ENCODE measurements around the gene HSPA4.

The HSPA4 gene

DNA sequence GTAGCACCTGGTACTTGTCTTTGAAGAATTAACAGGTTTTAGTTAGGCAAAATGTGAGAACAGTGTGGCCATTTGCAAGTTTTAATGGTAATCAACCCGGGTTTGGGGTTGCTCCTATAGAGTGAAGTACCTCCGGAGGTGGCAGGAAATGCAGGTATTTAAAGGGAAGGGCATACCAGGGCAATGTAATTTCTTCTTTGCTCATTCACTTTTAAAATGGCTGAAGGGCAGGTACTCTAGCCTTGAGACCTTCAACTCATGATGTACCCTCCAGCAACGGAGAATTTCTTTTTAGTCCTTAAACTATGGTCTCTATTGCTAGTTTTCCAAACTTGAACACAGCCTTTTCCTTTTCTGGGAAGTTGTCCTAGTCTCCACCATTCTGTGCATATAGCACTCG is 1.3 kb upstream of the HSPA4 start:
- TF ChIP-seq, protein P1, sequence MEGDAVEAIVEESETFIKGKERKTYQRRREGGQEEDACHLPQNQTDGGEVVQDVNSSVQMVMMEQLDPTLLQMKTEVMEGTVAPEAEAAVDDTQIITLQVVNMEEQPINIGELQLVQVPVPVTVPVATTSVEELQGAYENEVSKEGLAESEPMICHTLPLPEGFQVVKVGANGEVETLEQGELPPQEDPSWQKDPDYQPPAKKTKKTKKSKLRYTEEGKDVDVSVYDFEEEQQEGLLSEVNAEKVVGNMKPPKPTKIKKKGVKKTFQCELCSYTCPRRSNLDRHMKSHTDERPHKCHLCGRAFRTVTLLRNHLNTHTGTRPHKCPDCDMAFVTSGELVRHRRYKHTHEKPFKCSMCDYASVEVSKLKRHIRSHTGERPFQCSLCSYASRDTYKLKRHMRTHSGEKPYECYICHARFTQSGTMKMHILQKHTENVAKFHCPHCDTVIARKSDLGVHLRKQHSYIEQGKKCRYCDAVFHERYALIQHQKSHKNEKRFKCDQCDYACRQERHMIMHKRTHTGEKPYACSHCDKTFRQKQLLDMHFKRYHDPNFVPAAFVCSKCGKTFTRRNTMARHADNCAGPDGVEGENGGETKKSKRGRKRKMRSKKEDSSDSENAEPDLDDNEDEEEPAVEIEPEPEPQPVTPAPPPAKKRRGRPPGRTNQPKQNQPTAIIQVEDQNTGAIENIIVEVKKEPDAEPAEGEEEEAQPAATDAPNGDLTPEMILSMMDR (IDR thresholded peaks at IDR 0.05) = no peak
- Histone ChIP-seq H3K4me1 (peaks cover 22% of the 10 kb centered on the region), H3K9me3 (ENCODE audit: control insufficient read depth, low read length) (no peaks in the 10 kb centered on the region)

DNA sequence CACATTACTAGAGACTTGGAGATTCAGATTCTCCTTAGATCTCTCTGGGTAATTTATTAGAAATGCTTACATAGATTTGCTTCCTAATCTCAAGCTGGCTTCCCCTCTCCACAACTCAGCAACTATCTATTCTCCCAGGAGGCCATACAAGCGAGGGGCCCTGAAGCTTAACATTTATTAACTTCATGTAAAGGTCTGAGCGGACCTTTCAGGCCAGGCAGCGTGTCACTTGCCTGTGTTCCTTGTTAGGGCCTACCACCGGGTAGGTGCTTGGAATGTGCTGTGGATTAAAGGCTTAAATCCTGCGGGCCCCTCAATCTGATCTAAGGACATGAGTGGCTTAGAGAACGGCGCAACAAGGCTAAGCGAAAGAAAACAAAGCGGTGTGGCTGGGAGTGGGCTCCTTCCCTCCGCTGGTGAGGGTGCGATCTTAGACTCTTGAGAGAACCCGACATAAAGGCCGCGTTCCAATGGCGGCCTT is 712 bp upstream of the HSPA4 start:
- H3K79me2 ChIP-seq = peaks cover 37% of the 10 kb centered on the region
- H2AFZ ChIP-seq = peak overlapping the region; percentile 89
- H3K4me3 ChIP-seq (ENCODE audit: low read depth, low read length) = peak overlapping the region; percentile 93
- TF ChIP-seq, protein P1 (IDR thresholded peaks at IDR 0.05) = no peak
- peak overlapping the region; percentile 73 for H3K4me2 ChIP-seq (ENCODE audit: low read length)
- H3K9me3 ChIP-seq (ENCODE audit: control insufficient read depth, low read length) = no peaks in the 10 kb centered on the region
- H3K36me3 ChIP-seq (ENCODE audit: control insufficient read depth, insufficient read depth, low read length) = no peaks in the 10 kb centered on the region
- H3K27ac ChIP-seq = peak overlapping the region; percentile 97
- H3K9ac ChIP-seq = peak overlapping the region; percentile 97
- H3K27me3 ChIP-seq (ENCODE audit: control insufficient read depth, insufficient read depth, low read length) = no peaks in the 10 kb centered on the region
- H3K4me1 ChIP-seq = peaks cover 22% of the 10 kb centered on the region

More for the DNA sequence above, 1.3 kb upstream of the HSPA4 start:
- no peaks in the 10 kb centered on the region for H3K36me3 ChIP-seq (ENCODE audit: control insufficient read depth, insufficient read depth, low read length)
- H2AFZ ChIP-seq = peak overlapping the region; percentile 89
- peaks cover 31% of the 10 kb centered on the region for H3K79me2 ChIP-seq
- peak overlapping the region; percentile 97 for H3K27ac ChIP-seq
- no peak overlapping the region for H3K9ac ChIP-seq
- no peaks in the 10 kb centered on the region for H3K27me3 ChIP-seq (ENCODE audit: control insufficient read depth, insufficient read depth, low read length)
- H3K4me2 ChIP-seq (ENCODE audit: low read length) = peak overlapping the region; percentile 73
- peak overlapping the region; percentile 93 for H3K4me3 ChIP-seq (ENCODE audit: low read depth, low read length)

DNA sequence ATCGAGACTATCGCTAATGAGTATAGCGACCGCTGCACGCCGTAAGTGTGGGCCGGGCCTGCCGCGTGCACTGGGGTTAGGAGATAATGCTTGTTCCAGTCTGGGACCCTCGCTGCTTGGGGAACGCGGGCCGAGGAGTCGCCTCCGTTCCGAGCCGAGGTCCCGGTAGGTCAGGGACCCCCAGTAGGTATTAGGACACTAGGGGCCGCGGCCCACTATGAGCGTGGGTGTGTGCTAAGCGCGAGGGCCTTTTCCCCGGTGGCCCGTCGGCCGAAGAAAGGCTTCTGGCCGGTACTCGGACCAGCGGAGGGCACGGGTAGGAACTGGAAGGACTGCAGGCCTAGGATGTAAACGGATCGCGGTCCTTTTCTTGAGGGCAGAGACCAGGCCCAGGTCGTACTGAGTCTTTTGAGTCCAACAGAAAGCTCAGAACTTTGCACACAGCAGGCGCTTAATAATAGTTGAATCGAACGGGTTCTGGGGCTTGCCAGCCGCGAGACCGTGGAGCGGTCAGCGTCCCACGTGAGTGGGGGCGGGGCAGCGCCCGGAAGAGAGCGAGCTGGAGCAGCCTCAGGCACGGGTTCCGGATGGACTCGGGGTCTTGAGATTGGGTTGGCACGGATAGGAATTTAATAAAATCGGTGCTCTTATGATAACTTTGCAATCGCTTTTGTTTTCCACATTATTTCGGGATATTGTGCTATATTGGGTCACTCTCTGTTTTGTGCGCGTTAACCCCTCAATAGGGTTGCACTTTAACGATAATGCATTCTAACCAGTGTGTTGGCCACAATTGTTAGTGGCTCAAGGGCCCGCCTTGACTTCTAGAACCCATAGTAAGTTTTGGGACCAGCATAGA is 733 bp downstream of the HSPA4 start:
- H3K4me2 ChIP-seq (ENCODE audit: low read length) = peak overlapping the region; percentile 76
- no peaks in the 10 kb centered on the region for H3K36me3 ChIP-seq (ENCODE audit: control insufficient read depth, insufficient read depth, low read length)
- H3K9ac ChIP-seq = peak overlapping the region; percentile 97
- peaks cover 22% of the 10 kb centered on the region for H3K4me1 ChIP-seq
- no peaks in the 10 kb centered on the region for H3K27me3 ChIP-seq (ENCODE audit: control insufficient read depth, insufficient read depth, low read length)
- TF ChIP-seq, protein P1 (IDR thresholded peaks at IDR 0.05) = no peak
- peak overlapping the region; percentile 97 for H3K27ac ChIP-seq
- H3K79me2 ChIP-seq = peaks cover 44% of the 10 kb centered on the region
- peak overlapping the region; percentile 93 for H3K4me3 ChIP-seq (ENCODE audit: low read depth, low read length)
- no peaks in the 10 kb centered on the region for H3K9me3 ChIP-seq (ENCODE audit: control insufficient read depth, low read length)
- H2AFZ ChIP-seq = peak overlapping the region; percentile 89

DNA sequence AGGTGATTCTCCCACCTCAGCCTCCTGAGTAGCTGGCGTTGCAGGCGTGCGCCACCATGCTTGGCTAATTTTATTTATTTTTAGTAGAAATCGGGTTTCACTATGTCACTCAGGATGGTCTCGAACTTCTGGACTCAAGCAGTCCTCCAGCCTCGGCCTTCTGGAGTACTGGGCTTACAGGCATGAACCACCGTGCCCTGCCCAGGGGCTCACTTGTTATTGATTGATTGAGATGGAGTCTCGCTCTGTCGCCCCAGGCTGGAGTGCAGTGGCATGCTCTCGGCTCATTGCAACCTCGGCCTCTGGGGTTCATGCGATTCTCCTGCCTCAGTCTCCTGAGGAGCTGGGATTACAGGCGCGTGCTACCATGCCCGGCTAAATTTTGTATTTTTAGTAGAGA is 1.6 kb downstream of the HSPA4 start:
- no peaks in the 10 kb centered on the region for H3K36me3 ChIP-seq (ENCODE audit: control insufficient read depth, insufficient read depth, low read length)
- H3K9ac ChIP-seq = no peak overlapping the region
- no peaks in the 10 kb centered on the region for H3K27me3 ChIP-seq (ENCODE audit: control insufficient read depth, insufficient read depth, low read length)
- TF ChIP-seq, protein P1 (IDR thresholded peaks at IDR 0.05) = no peak
- H3K4me1 ChIP-seq = peaks cover 22% of the 10 kb centered on the region
- H3K4me3 ChIP-seq (ENCODE audit: low read depth, low read length) = peak overlapping the region; percentile 93
- no peak overlapping the region for H2AFZ ChIP-seq
- peak overlapping the region; percentile 76 for H3K4me2 ChIP-seq (ENCODE audit: low read length)
- H3K79me2 ChIP-seq = peaks cover 53% of the 10 kb centered on the region
- H3K9me3 ChIP-seq (ENCODE audit: control insufficient read depth, low read length) = no peaks in the 10 kb centered on the region
- H3K27ac ChIP-seq = no peak overlapping the region

Data from parathyroid adenoma (tissue), 2 donors.